OCI-LY3 (cell line): ENCODE measurements around the gene NELL1.

Experiments used
- H2AFZ ChIP-seq: fragments of 200-600, 300-600 bp; shearing (Covaris generic); 2 replicates; pipeline ENCODE4 v1.6.0; 2014; ENCODE audit warnings: antibody characterized with exemption, low read depth, low read length
- H3K27ac ChIP-seq: fragments of 200-600, 300-600 bp; sonication (generic); 2 replicates; pipeline ENCODE4 v1.5.1; 2014; ENCODE audit warnings: mild to moderate bottlenecking, low read length, moderate library complexity, mixed read lengths
- H3K27me3 ChIP-seq: fragments of 200-600, 300-600 bp; sonication (generic); 2 replicates; pipeline ENCODE4 v1.6.1; 2014; ENCODE audit warnings: low read depth, low read length, mixed read lengths
- H3K36me3 ChIP-seq: fragments of 200-600, 300-600 bp; sonication (generic); replicated peaks from 2 replicates; pipeline ENCODE3; 2014; ENCODE audit warnings: low read depth, low read length, mixed read lengths
- H3K4me1 ChIP-seq: fragments of 300-600, 200-600 bp; sonication (generic); 2 replicates; pipeline ENCODE4 v1.6.1; 2014; ENCODE audit warnings: low read length, mixed read lengths
- H3K4me2 ChIP-seq: fragments of 200-600, 300-600 bp; sonication (generic); 2 replicates; pipeline ENCODE4 v1.6.1; 2014; ENCODE audit warnings: low read length, mixed read lengths
- H3K4me3 ChIP-seq: fragments of 300-600, 200-600 bp; sonication (generic); 2 replicates; pipeline ENCODE4 v1.5.1; 2014; ENCODE audit warnings: antibody characterized with exemption, mild to moderate bottlenecking, low read length, moderate library complexity
- H3K79me2 ChIP-seq: fragments of 300-600, 200-600 bp; shearing (Covaris generic); 2 replicates; pipeline ENCODE4 v1.6.1; 2014; ENCODE audit warnings: mild to moderate bottlenecking, low read length, mixed read lengths
- H3K9ac ChIP-seq: fragments of 300-600, 200-600 bp; shearing (Covaris generic); 2 replicates; pipeline ENCODE4 v1.6.0; 2014; ENCODE audit warnings: mild to moderate bottlenecking, low read length, moderate library complexity
- H3K9me3 ChIP-seq: fragments of 200-600, 300-600 bp; shearing (Covaris generic); 2 replicates; pipeline ENCODE4 v1.6.1; 2014; ENCODE audit warnings: low read length, mixed read lengths; ENCODE audit not compliant: insufficient read depth
- H4K20me1 ChIP-seq: fragments of 200-600, 300-600 bp; sonication (generic); 2 replicates; pipeline ENCODE4 v1.6.1; 2016; ENCODE audit warnings: low read length, mixed read lengths; ENCODE audit not compliant: insufficient read depth
- CTCF ChIP-seq: fragments of 200-600, 300-600 bp; sonication (generic); IDR thresholded peaks from 2 replicates; pipeline ENCODE4 v1.5.1; 2014; ENCODE audit warnings: antibody characterized with exemption, low read length, low read depth
- EZH2phosphoT487 ChIP-seq: fragments of 200-600 bp; shearing (Covaris generic); IDR thresholded peaks from 2 replicates; pipeline ENCODE4 v1.6.1; 2018; ENCODE audit warnings: antibody characterized with exemption, mixed run types, low read depth

Gene NELL1

GRCh38 chr11:20626279-20626678 lies 43.1 kb upstream of the NELL1 start:
- no peak overlapping the region for H2AFZ ChIP-seq
- no peaks in the 10 kb centered on the region for H3K79me2 ChIP-seq
- no peak overlapping the region for H3K4me2 ChIP-seq
- H3K4me3 ChIP-seq = no peak overlapping the region
- no peak overlapping the region for H3K9ac ChIP-seq
- no peaks in the 10 kb centered on the region for H3K9me3 ChIP-seq
- 0 out of 2 replicates have a peak, but pooled peaks cover 2% of the 10 kb centered on the region for H3K4me1 ChIP-seq
- no peaks in the 10 kb centered on the region for H3K36me3 ChIP-seq
- no peaks in the 10 kb centered on the region; the same call in 1 of the 2 replicates for H3K27me3 ChIP-seq
- no peak overlapping the region for H3K27ac ChIP-seq
- no peak for TF ChIP-seq CTCF
- TF ChIP-seq EZH2phosphoT487 = no peak
- no peaks in the 10 kb centered on the region for H4K20me1 ChIP-seq

GRCh38 chr11:20627026-20627425 lies 42.4 kb upstream of the NELL1 start:
- no peak overlapping the region for H3K4me2 ChIP-seq
- H3K4me1 ChIP-seq = 0 out of 2 replicates have a peak, but pooled peaks cover 2% of the 10 kb centered on the region
- no peak overlapping the region for H2AFZ ChIP-seq
- no peak overlapping the region for H3K4me3 ChIP-seq
- no peak overlapping the region for H3K27ac ChIP-seq
- H3K79me2 ChIP-seq = no peaks in the 10 kb centered on the region
- no peaks in the 10 kb centered on the region for H4K20me1 ChIP-seq
- H3K9me3 ChIP-seq = no peaks in the 10 kb centered on the region
- TF ChIP-seq CTCF = no peak
- TF ChIP-seq EZH2phosphoT487 = no peak
- no peaks in the 10 kb centered on the region for H3K36me3 ChIP-seq
- H3K9ac ChIP-seq = no peak overlapping the region
- no peaks in the 10 kb centered on the region; the same call in 1 of the 2 replicates for H3K27me3 ChIP-seq

- no peak overlapping the region for H3K4me2 ChIP-seq
- H3K36me3 ChIP-seq = no peaks in the 10 kb centered on the region
- no peaks in the 10 kb centered on the region for H4K20me1 ChIP-seq
- TF ChIP-seq CTCF (no peak), EZH2phosphoT487 (no peak)
- no peaks in the 10 kb centered on the region; the same call in 1 of the 2 replicates for H3K27me3 ChIP-seq
- H3K9me3 ChIP-seq = no peaks in the 10 kb centered on the region
- H3K79me2 ChIP-seq = no peaks in the 10 kb centered on the region
- no peak overlapping the region for H3K9ac ChIP-seq
- no peak overlapping the region for H3K27ac ChIP-seq
- no peak overlapping the region for H3K4me3 ChIP-seq
- 0 out of 2 replicates have a peak, but pooled peaks cover 2% of the 10 kb centered on the region for H3K4me1 ChIP-seq
- no peak overlapping the region for H2AFZ ChIP-seq
Observed at GRCh38 chr11:20627701-20628100, 41.7 kb upstream of the NELL1 start.

DNA sequence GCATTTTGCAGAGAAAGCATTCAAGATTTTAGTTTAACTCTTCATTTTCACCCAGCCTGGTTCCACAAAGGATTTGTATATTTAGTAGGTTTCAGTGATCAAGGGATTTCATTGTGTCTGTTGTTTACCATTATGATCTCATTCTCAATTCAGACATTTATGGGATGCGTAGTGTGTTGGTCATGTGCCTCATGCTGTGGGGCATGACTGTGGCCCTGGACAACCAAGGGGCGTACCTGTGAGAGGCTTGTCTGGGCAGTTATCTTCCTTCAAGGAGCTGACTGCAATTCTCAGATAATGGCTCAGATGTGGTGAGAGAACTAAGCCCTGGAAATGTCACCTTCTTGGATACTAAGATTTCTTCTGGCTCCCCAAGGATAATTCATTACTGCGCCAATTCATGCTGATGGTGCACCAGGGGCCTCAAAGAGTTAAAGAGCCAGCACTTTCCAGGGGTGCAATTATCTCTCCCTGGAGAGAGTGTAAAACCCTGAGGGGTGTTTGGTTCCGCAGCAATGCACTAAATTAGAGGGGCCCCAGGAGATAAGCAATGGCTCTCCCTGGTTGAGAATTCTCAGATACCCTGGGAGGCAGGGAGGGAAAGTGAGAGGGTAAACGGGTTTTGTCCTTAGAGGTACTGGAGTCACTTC lies 37.7 kb upstream of the NELL1 start:
- H3K79me2 ChIP-seq = no peaks in the 10 kb centered on the region
- H2AFZ ChIP-seq = no peak overlapping the region
- no peaks in the 10 kb centered on the region for H4K20me1 ChIP-seq
- H3K4me2 ChIP-seq = no peak overlapping the region
- no peaks in the 10 kb centered on the region for H3K9me3 ChIP-seq
- no peaks in the 10 kb centered on the region for H3K36me3 ChIP-seq
- H3K4me3 ChIP-seq = no peak overlapping the region
- no peak overlapping the region for H3K9ac ChIP-seq
- no peaks in the 10 kb centered on the region for H3K4me1 ChIP-seq
- TF ChIP-seq CTCF (no peak), EZH2phosphoT487 (no peak)
- no peaks in the 10 kb centered on the region; the same call in 1 of the 2 replicates for H3K27me3 ChIP-seq
- H3K27ac ChIP-seq = no peak overlapping the region
